ENCODE data around the gene ADK.
"Not testable (repeated sequence)": the region's sequence is repeated elsewhere in the genome, so short reads cannot be mapped to it uniquely, and the experiment has no call there.

ADK gene

DNA sequence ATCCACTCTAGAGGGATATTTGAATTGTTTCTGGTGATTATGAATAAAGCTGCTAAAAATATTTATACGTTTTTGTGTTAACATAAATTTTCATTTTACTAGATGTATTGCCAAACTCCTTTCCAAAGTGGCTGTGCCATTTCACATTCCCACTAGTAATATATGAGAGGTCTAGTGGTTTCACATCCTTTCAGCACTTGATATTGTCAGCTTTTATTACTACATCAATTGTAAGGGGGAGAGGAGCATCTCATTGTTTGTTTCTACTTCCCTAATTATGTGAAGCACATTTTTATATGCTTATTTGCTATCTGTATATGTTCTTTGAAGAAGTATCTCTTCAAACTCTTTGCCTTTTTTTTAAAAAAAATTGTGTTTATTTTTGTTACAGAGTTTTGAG is 184.5 kb downstream of the ADK start:
- H3K9me3 Mint-ChIP-seq = no peaks in the 10 kb centered on the region
- peaks cover 59% of the 10 kb centered on the region for H3K36me3 Mint-ChIP-seq (ENCODE audit: low read depth)
- H3K4me1 Mint-ChIP-seq (ENCODE audit: low read depth) = peaks cover 7% of the 10 kb centered on the region
- no peak overlapping the region for H3K4me3 Mint-ChIP-seq
- DNase-seq = no peak
- H3K27me3 Mint-ChIP-seq = no peaks in the 10 kb centered on the region
- no peak overlapping the region for H3K27ac Mint-ChIP-seq

DNA sequence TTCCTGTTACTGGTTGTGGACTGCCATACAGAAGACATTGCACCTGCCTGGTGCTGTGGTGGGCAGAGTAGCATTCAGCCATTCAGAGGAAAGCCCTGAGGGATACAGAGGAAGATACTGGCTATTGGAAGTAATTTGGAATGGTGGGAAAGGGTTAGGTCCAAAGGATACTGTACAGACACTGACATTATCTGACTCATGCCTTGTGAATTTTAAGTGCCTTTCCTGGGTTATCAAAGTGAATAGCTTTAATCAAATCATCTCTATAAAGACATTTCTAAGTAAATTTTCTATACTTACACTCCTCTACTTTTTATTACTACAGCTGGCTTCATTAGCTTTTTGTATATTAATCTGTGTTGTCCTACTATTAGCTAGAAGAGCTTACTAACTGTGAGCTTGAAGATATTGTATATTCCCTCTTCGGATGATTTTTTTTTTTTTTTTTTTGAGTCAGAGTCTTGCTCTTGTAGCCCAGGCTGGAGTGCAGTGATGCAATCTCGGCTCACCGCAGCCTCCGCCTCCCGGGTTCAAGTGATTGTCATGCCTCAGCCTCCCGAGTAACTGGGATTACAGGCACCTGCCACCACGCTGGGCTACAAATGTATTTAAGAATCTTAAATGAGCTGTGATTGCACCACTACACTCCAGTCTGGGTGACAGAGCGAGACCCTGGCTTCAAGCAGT is 186.5 kb downstream of the ADK start:
- Mint-ChIP-seq H3K27me3 (no peaks in the 10 kb centered on the region), H3K36me3 (ENCODE audit: low read depth) (peaks cover 63% of the 10 kb centered on the region)

DNA sequence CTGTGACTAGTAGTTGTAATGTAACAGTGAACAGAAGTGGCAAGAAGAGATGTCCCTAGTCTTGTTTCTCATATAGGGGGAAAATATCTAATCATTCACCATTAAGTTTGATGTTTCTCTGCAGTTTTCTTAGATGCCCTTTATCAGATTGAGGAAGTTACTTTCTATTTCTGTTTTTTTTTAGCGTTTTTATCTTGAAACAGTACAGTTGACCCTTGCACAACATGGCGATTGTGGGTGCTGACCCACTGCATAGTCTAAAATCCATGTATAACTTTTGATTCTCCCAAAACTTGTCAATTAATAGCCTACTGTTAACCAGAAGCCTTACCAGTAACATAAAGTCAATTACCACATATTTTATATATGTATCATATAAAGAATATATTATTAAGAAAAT is 192.0 kb downstream of the ADK start:
- H3K27me3 Mint-ChIP-seq = no peaks in the 10 kb centered on the region

More for the DNA sequence above, 186.5 kb downstream of the ADK start:
- Mint-ChIP-seq H3K27ac (peak overlapping the region; percentile 56), H3K4me1 (ENCODE audit: low read depth) (peaks cover 7% of the 10 kb centered on the region), H3K9me3 (peaks cover 3% of the 10 kb centered on the region), H3K4me3 (no peak overlapping the region)
- DNase-seq = no peak

DNA sequence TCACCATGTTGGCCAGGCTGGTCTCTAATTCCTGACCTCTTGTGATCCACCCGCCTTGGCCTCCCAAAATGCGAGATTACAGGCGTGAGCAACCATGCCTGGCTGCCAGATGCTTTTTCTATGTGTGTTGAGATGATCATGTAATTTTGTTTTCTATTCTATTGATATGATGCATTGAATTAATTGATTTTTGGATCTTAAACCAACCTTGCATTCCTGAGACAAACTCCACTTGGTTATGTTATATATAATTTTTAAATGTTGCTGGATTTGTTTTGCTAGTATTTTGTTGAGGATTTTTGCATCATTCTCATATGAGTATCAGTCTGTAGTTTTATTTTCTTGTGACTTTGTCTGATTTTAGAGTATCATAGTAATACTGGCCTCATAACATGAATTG is 192.8 kb downstream of the ADK start:
- peaks cover 83% of the 10 kb centered on the region for H3K36me3 Mint-ChIP-seq (ENCODE audit: low read depth)
- H3K27ac Mint-ChIP-seq = no peak overlapping the region
- no peak overlapping the region for H3K4me3 Mint-ChIP-seq
- H3K9me3 Mint-ChIP-seq = peaks cover 20% of the 10 kb centered on the region
- DNase-seq = no peak
- H3K27me3 Mint-ChIP-seq = no peaks in the 10 kb centered on the region
- peaks cover 5% of the 10 kb centered on the region for H3K4me1 Mint-ChIP-seq (ENCODE audit: low read depth)

More for the DNA sequence above, 192.0 kb downstream of the ADK start:
- H3K4me1 Mint-ChIP-seq (ENCODE audit: low read depth) = peaks cover 5% of the 10 kb centered on the region
- no peak for DNase-seq
- no peak overlapping the region for H3K4me3 Mint-ChIP-seq
- peaks cover 78% of the 10 kb centered on the region for H3K36me3 Mint-ChIP-seq (ENCODE audit: low read depth)
- peaks cover 19% of the 10 kb centered on the region for H3K9me3 Mint-ChIP-seq
- H3K27ac Mint-ChIP-seq = no peak overlapping the region

DNA sequence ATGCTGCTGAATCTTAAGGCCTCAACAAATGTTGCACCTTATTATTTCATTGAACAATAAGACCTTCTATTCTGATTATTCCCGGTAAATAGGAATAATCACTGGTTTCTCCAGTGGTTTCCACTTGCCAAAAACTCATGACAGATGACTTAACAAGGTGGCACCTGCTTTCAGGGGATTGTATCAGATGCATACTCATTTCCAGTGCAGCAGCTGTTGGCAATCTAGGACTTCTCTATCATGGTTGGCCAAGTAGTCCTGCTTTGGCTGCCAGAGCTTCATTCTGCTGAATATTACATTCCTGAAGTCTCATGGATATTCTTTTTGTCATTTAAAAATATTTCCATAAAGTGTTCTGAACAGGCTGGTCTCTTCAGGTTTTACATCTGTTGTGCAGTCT is 193.3 kb downstream of the ADK start:
- Mint-ChIP-seq H3K9me3 (peaks cover 21% of the 10 kb centered on the region), H3K4me1 (ENCODE audit: low read depth) (peaks cover 5% of the 10 kb centered on the region), H3K36me3 (ENCODE audit: low read depth) (peaks cover 81% of the 10 kb centered on the region), H3K27ac (no peak overlapping the region), H3K27me3 (no peaks in the 10 kb centered on the region), H3K4me3 (no peak overlapping the region)
- DNase-seq = no peak

DNA sequence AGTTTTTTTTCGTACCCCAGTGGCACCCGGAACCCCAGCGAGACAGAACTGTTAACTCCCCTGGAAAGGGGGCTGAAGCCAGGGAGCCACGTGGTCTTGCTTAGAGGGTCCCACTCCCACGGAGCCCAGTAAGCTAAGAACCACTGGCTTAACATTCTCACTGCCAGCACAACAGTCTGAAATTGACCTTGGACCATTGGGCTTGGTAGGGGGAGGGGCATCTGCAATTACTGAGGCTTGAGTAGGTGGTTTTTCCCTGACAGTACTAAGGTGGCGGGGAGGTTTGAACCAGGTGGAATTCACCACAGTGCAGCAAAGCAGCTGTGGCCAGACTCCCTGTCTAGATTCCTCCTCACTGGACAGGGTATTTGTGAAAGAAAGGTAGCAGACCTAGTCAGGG is 196.5 kb downstream of the ADK start:
- peaks cover 5% of the 10 kb centered on the region for H3K4me1 Mint-ChIP-seq (ENCODE audit: low read depth)
- no peak overlapping the region for H3K27ac Mint-ChIP-seq
- DNase-seq = no peak
- H3K27me3 Mint-ChIP-seq = no peaks in the 10 kb centered on the region
- peaks cover 77% of the 10 kb centered on the region for H3K36me3 Mint-ChIP-seq (ENCODE audit: low read depth)
- H3K4me3 Mint-ChIP-seq = no peak overlapping the region
- peaks cover 35% of the 10 kb centered on the region for H3K9me3 Mint-ChIP-seq

DNA sequence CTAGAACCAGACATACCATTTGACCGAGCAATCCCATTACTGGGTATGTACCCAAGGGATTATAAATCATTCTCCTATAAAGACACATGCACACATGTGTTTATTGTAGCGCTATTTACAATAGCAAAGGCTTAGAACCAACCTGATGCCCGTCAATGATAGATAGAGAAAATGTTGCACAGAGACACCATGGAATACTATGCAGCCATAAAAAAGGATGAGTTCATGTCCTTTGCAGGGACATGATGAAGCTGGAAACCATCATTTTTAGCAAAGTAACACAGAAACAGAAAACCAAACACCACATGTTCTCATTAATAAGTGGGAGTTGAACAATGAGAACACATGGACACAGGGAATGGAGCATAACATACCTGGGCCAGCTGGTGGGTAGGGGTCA is 202.0 kb downstream of the ADK start:
- Mint-ChIP-seq H3K36me3 (ENCODE audit: low read depth) (peaks cover 51% of the 10 kb centered on the region), H3K9me3 (peaks cover 28% of the 10 kb centered on the region)
- not testable (repeated sequence) for DNase-seq; H3K27ac Mint-ChIP-seq; H3K4me1 Mint-ChIP-seq (ENCODE audit: low read depth); H3K27me3 Mint-ChIP-seq; H3K4me3 Mint-ChIP-seq

DNA sequence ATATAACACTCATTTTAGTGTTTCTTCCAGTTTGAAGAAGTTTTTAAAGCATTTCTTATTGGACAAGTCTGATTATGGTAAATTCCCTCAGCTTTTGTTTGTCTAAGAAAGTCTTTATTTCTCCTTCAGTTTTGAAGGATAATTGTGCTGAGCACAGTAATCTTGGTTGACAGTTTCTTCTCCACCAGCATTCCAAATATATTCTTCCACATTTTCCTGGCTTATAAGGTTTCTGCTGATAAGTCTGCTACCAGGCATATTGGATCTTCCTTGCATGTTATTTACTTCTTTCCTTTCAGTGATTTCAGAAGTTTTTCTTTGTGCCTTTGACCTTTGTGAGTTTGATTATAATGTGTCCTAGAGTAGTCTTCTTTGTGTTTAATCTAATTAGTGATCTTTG is 210.7 kb downstream of the ADK start:
- Mint-ChIP-seq H3K36me3 (ENCODE audit: low read depth) (peaks cover 79% of the 10 kb centered on the region), H3K27ac (no peak overlapping the region), H3K4me3 (no peak overlapping the region)

DNA sequence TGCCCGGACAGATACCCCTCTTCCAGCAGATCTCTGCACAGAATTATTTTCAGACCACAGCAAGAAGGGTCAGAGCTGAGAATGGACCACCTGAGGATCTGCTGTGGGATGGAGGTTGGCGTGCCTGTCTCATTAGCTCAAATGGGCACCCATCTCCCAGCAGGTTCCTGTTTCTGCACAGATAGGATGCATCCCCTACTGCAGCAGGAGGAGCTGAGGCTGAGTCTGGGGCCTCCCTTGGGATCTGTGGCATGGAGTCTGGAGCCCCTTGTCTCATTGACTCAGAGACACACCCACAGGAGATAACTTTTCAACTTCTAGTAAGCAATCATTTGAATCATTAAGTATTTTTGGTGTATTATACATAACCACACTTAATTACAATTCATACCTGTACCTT is 212.7 kb downstream of the ADK start:
- H3K36me3 Mint-ChIP-seq (ENCODE audit: low read depth) = peaks cover 77% of the 10 kb centered on the region

More for the DNA sequence above, 210.7 kb downstream of the ADK start:
- no peaks in the 10 kb centered on the region for H3K27me3 Mint-ChIP-seq
- no peak for DNase-seq
- H3K4me1 Mint-ChIP-seq (ENCODE audit: low read depth) = peaks cover 20% of the 10 kb centered on the region
- H3K9me3 Mint-ChIP-seq = peaks cover 25% of the 10 kb centered on the region

DNA sequence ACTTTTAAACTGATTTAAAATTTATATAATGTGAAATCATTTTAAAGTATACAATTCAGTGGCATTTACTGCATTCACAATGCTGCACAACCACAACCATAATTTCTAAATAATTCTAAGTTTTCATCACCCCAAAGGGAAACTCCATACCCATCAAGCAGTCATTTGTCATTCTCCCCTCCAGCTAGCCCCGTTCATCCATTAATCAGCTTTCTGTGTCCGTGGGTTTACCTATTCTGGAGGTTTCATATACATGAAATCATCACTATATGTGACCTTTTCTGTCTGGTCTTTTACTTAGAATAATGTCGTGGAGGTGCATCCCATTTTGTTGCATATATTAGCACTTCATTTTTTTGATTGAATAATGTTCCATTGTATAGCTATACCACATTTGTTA is 214.1 kb downstream of the ADK start:
- H3K4me3 Mint-ChIP-seq = no peak overlapping the region
- peaks cover 74% of the 10 kb centered on the region for H3K36me3 Mint-ChIP-seq (ENCODE audit: low read depth)
- H3K4me1 Mint-ChIP-seq (ENCODE audit: low read depth) = peaks cover 20% of the 10 kb centered on the region
- DNase-seq = no peak
- peaks cover 12% of the 10 kb centered on the region for H3K9me3 Mint-ChIP-seq
- no peaks in the 10 kb centered on the region for H3K27me3 Mint-ChIP-seq
- no peak overlapping the region for H3K27ac Mint-ChIP-seq

More for the DNA sequence above, 212.7 kb downstream of the ADK start:
- Mint-ChIP-seq H3K27me3 (no peaks in the 10 kb centered on the region), H3K4me1 (ENCODE audit: low read depth) (peaks cover 20% of the 10 kb centered on the region), H3K4me3 (no peak overlapping the region), H3K9me3 (peaks cover 20% of the 10 kb centered on the region), H3K27ac (no peak overlapping the region)
- no peak for DNase-seq

DNA sequence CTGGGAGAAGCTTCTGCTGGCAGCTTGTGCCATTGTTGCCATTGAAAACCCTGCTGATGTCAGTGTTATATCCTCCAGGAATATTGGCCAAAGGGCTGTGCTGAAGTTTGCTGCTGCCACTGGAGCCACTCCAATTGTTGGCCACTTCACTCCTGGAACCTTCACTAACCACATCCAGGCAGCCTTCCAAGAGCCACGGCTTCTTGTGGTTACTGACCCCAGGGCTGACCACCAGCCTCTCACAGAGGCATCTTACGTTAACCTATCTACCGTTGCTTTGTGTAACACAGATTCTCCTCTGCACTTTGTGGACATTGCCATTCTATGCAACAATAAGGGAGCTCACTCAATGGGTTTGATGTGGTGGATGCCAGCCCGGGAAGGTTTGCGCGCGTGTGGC is 220.7 kb downstream of the ADK start:
- Mint-ChIP-seq H3K4me3 (no peak overlapping the region), H3K4me1 (ENCODE audit: low read depth) (peaks cover 2% of the 10 kb centered on the region), H3K9me3 (no peaks in the 10 kb centered on the region), H3K27ac (no peak overlapping the region), H3K27me3 (no peaks in the 10 kb centered on the region), H3K36me3 (ENCODE audit: low read depth) (peaks cover 47% of the 10 kb centered on the region)
- no peak for DNase-seq

DNA sequence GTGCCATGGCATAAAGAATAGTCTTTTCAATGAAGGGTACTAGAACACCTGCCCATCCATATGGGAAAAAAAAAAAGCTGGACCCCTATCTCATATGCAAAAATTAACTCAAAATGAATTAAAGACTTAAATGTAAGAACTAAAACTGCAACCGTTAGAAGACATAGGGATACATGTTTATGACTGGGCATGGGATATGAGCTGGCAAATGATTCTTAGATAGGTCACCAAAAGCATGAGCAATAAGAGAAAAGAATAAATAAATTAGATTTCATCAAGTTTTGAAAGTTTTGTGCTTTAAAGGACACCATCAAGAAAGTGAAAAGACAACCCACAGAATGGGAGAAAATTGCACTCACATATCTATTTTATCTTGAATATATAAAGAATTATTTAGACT is 222.0 kb downstream of the ADK start:
- H3K9me3 Mint-ChIP-seq = no peaks in the 10 kb centered on the region
- H3K4me3 Mint-ChIP-seq = no peak overlapping the region
- no peak overlapping the region for H3K27ac Mint-ChIP-seq
- H3K27me3 Mint-ChIP-seq = no peaks in the 10 kb centered on the region
- peaks cover 53% of the 10 kb centered on the region for H3K36me3 Mint-ChIP-seq (ENCODE audit: low read depth)
- peaks cover 2% of the 10 kb centered on the region for H3K4me1 Mint-ChIP-seq (ENCODE audit: low read depth)
- no peak for DNase-seq

DNA sequence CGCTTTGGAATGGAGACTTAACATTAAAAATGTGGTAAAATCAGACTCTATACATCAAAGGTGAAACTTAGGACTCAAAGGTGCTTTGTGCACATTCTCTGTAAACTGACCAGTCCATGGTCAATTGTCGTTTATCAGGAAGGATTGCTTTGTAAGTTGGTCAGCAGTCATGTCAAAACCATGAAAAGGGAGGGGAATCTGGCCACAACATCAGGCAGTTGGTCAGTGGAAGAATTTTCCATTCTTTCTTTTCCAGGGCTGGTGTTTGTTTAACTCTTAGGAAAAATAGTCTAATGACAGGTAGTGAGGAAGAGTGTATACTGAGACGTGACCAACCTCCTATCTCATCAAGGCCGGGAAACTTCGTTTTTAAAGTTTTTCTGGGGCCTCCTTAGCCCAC is 226.5 kb downstream of the ADK start:
- H3K27ac Mint-ChIP-seq = no peak overlapping the region
- H3K9me3 Mint-ChIP-seq = no peaks in the 10 kb centered on the region
- DNase-seq = no peak
- no peaks in the 10 kb centered on the region for H3K27me3 Mint-ChIP-seq
- peaks cover 39% of the 10 kb centered on the region for H3K36me3 Mint-ChIP-seq (ENCODE audit: low read depth)
- H3K4me1 Mint-ChIP-seq (ENCODE audit: low read depth) = peaks cover 26% of the 10 kb centered on the region
- no peak overlapping the region for H3K4me3 Mint-ChIP-seq

DNA sequence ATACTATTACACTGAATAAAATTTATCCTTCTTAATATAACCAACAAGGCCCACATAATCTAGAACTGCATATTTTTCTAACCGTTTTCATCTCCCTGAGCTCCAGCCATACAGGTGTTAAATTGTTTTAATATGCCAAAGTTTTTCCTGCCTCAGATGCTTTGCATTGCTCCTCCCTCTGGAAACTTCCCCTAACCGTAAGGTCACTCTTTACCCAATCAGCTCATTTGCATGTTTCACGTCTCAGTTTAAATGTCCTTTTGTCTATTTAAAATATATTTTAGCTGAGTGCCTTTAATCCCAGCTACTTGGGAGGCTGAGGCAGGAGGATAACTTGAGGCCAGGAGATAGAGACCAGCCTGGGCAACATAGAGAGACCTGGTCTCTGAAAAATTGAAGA is 228.5 kb downstream of the ADK start:
- Mint-ChIP-seq H3K4me1 (ENCODE audit: low read depth) (peaks cover 37% of the 10 kb centered on the region), H3K4me3 (no peak overlapping the region), H3K36me3 (ENCODE audit: low read depth) (peaks cover 37% of the 10 kb centered on the region), H3K27ac (peak overlapping the region; percentile 18), H3K9me3 (no peaks in the 10 kb centered on the region), H3K27me3 (no peaks in the 10 kb centered on the region)
- DNase-seq = no peak

DNA sequence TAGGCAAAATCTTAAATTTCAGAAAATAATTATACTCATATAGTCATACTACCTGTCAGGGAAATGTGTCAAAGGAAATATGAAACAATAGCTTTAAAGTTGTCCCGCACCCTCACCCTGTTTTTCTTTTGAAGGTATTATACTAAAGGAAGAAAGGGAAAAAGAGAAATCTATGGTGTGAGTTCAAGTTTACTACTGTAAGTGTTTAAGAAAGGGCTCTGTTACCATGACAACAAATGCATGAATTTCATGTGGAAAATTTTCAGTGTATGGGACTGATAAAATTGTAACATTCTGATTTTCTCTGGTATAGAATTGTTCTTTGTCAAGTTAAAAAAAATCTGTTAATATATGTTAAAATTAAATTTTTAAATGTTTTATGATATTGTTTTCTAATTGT is 229.8 kb downstream of the ADK start:
- Mint-ChIP-seq H3K27ac (no peak overlapping the region), H3K4me1 (ENCODE audit: low read depth) (peaks cover 41% of the 10 kb centered on the region), H3K36me3 (ENCODE audit: low read depth) (peaks cover 35% of the 10 kb centered on the region), H3K9me3 (no peaks in the 10 kb centered on the region), H3K4me3 (no peak overlapping the region), H3K27me3 (no peaks in the 10 kb centered on the region)
- no peak for DNase-seq
